ENCODE results near the gene GAREM1.

- TF ChIP-seq EZH2 (IDR thresholded peaks at IDR 0.05) (no peak), POLR2AphosphoS5 (IDR thresholded peaks at IDR 0.05; ENCODE audit: borderline replicate concordance, low read depth, low read length) (no peak), FOXP2 (optimal IDR thresholded peaks at IDR 0.05; ENCODE audit: control extremely low read depth, extremely low read length, insufficient read depth) (no peak)
Observed at GRCh38 chr18:32401621-32402020, 69.1 kb downstream of the GAREM1 start.

Data from SK-N-MC (cell line).